ENCODE data around the gene PCDHAC1.

GRCh38 chr5:140962190-140962589, 36.1 kb downstream of the PCDHAC1 start:
- TF ChIP-seq CTCF (conservative IDR thresholded peaks at IDR 0.05; ENCODE audit: low read depth, low read length) (no peak), EZH2 (IDR thresholded peaks at IDR 0.05; ENCODE audit: borderline replicate concordance, low read depth, low read length, poor library complexity, severe bottlenecking) (no peak)

Data from A673 (cell line).